PC-3 (cell line): Measurements from ENCODE around the gene AARS2. TPM values are rescaled to one million over a fixed set of nuclear protein-coding genes. Genes with fewer than 3 reads are reported as not detected.

Experiments used
- ATAC-seq: fragments of 200-7000 bp; cut with Tn5 transposase; 2 replicates; pipeline ENCODE4 v1.9.1; 2020; ENCODE audit warnings: mild to moderate bottlenecking, moderate library complexity
- BruUV-seq: library from RNA; stranded (reverse); fragments of 400-500 nt; replicated peaks from 2 replicates; lab custom pipeline; 2021; lab: Mats Ljungman, UMichigan
- CTCF ChIA-PET: fragments of 300-600 bp; sonication (Branson Sonifier 250); formaldehyde crosslinking; loops from one replicate; lab custom pipeline; 2022; ENCODE audit warnings: antibody characterized with exemption; lab: Charles Lee
- POLR2A ChIA-PET: fragments of 300-600 bp; sonication (Branson Sonifier 250); formaldehyde crosslinking; loops from one replicate; lab custom pipeline; 2022; ENCODE audit warnings: antibody characterized with exemption; ENCODE audit not compliant: unreplicated experiment; lab: Charles Lee
- DNase-seq: peaks from one replicate; pipeline ENCODE4 v3.0.0-alpha.2; 2015
- H2AFZ ChIP-seq: fragments of 300-600 bp; sonication (generic); 2 replicates; pipeline ENCODE4 v1.6.0; 2016; ENCODE audit warnings: antibody characterized with exemption, low read length
- H3F3A ChIP-seq: fragments of 300-600 bp; sonication (generic); one replicate; pipeline ENCODE4 v1.6.0; 2017; ENCODE audit warnings: antibody characterized with exemption, low read length, control low read depth, mild to moderate bottlenecking; ENCODE audit not compliant: unreplicated experiment
- H3K27ac ChIP-seq: fragments of 300-600 bp; sonication (generic); 2 replicates; pipeline ENCODE4 v1.5.1; 2016; ENCODE audit warnings: mild to moderate bottlenecking, low read length
- H3K27me3 ChIP-seq: fragments of 300-600 bp; sonication (generic); 2 replicates; pipeline ENCODE4 v1.6.1; 2016; ENCODE audit warnings: low read length, mixed read lengths
- H3K36me3 ChIP-seq: fragments of 300-600 bp; sonication (generic); 2 replicates; pipeline ENCODE4 v1.6.1; 2016; ENCODE audit warnings: low read depth, mixed run types, low read length, mixed read lengths
- H3K4me1 ChIP-seq: fragments of 300-600 bp; sonication (generic); 2 replicates; pipeline ENCODE4 v1.5.1; 2016; ENCODE audit warnings: low read length; ENCODE audit not compliant: insufficient read depth
- H3K4me2 ChIP-seq: fragments of 300-600 bp; sonication (generic); 2 replicates; pipeline ENCODE4 v1.6.0; 2016; ENCODE audit warnings: low read length
- H3K4me3 ChIP-seq: fragments of 300-600 bp; sonication (generic); 2 replicates; pipeline ENCODE4 v1.5.1; 2016; ENCODE audit warnings: mild to moderate bottlenecking, low read length, mixed read lengths
- H3K79me2 ChIP-seq: fragments of 300-600 bp; sonication (generic); 2 replicates; pipeline ENCODE4 v1.6.1; 2017; ENCODE audit warnings: low read length, mixed read lengths
- H3K9ac ChIP-seq: fragments of 300-600 bp; sonication (generic); 2 replicates; pipeline ENCODE4 v1.6.0; 2016; ENCODE audit warnings: mild to moderate bottlenecking, low read length
- H3K9me2 ChIP-seq: fragments of 300-600 bp; sonication (generic); replicated peaks from 2 replicates; pipeline ENCODE4 v1.6.1; 2016; ENCODE audit warnings: mixed run types, low read length, mixed read lengths
- H3K9me3 ChIP-seq: fragments of 300-600 bp; sonication (generic); 2 replicates; pipeline ENCODE4 v1.6.1; 2016; ENCODE audit warnings: low read length, mixed read lengths
- H4K20me1 ChIP-seq: fragments of 300-600 bp; sonication (generic); 2 replicates; pipeline ENCODE4 v1.6.1; 2016; ENCODE audit warnings: low read length, mixed read lengths
- EZH2 ChIP-seq: fragments of 300-600 bp; sonication (generic); IDR thresholded peaks from one replicate; pipeline ENCODE4 v1.6.1; 2017; ENCODE audit warnings: antibody characterized with exemption, mild to moderate bottlenecking, low read length; ENCODE audit not compliant: unreplicated experiment
- EZH2phosphoT487 ChIP-seq: fragments of 300-600 bp; sonication (generic); IDR thresholded peaks from 2 replicates; pipeline ENCODE4 v1.6.1; 2018; ENCODE audit warnings: mild to moderate bottlenecking, antibody characterized with exemption, low read length, borderline replicate concordance
- intact Hi-C: fragments of 100-400 bp; cut with micrococcal nuclease; formaldehyde crosslinking; loops from 2 replicates; pipeline ENCODE4 v1.9.0; 2023
- total RNA-seq: library from RNA; depleted of rRNA; stranded (reverse); fragments of >200 nt; gene quantifications from 2 replicates; pipeline ENCODE4 v1.2.3, GENCODE V29; 2014
- TF ChIP-seq, protein P1 (sequence below): fragments of 300-600 bp; sonication (generic); conservative IDR thresholded peaks from 2 replicates; pipeline ENCODE4 v1.5.1; 2017; ENCODE audit warnings: antibody characterized with exemption, low read depth, mild to moderate bottlenecking, low read length

AARS2 gene
- total RNA-seq, 1 experiment from 2014 or later: 26.2 TPM

DNA sequence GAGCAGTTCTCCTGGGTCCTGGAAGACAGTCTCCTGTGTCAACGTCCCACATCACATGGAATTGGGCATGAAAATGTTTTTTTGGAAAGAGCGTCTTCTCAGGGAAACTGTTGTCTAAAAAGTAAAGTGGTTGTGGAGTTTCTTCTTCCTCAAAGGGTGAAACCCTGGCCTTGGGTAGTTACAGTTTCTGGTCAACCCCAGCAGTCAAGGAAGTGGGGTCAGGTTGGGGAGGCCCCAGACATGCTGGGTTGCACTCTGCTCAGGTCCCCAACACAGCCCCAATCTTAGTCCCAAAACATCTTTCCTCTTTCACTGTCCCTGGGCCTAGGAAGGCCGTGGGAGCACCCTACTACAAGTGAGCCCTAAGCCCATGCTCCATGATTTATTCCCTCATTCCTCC lies 46.8 kb downstream of the AARS2 start:
- ChIA-PET POLR2A (no interaction called here), CTCF (interaction anchor here (0.6 kb wide), 1 partner anchor 187 kb away, joined by 3 read pairs; no protein-coding TSS in a partner anchor)
- Histone ChIP-seq H3K27me3 (peaks cover 19% of the 10 kb centered on the region), H3K9me3 (no peaks in the 10 kb centered on the region), H3K4me3 (no peak overlapping the region), H4K20me1 (no peaks in the 10 kb centered on the region), H3K4me1 (peaks cover 23% of the 10 kb centered on the region), H2AFZ (no peak overlapping the region), H3K9me2 (no peaks in the 10 kb centered on the region), H3F3A (no peaks in the 10 kb centered on the region), H3K4me2 (no peak overlapping the region), H3K27ac (no peak overlapping the region), H3K79me2 (peaks cover 24% of the 10 kb centered on the region), H3K36me3 (no peaks in the 10 kb centered on the region), H3K9ac (no peak overlapping the region)
- intact Hi-C loops: loop anchor here (5.0 kb wide), 1 partner anchor 36 kb away; no protein-coding TSS in a partner anchor
- ATAC-seq: no peak
- no peak for DNase-seq
- TF ChIP-seq, protein P1, sequence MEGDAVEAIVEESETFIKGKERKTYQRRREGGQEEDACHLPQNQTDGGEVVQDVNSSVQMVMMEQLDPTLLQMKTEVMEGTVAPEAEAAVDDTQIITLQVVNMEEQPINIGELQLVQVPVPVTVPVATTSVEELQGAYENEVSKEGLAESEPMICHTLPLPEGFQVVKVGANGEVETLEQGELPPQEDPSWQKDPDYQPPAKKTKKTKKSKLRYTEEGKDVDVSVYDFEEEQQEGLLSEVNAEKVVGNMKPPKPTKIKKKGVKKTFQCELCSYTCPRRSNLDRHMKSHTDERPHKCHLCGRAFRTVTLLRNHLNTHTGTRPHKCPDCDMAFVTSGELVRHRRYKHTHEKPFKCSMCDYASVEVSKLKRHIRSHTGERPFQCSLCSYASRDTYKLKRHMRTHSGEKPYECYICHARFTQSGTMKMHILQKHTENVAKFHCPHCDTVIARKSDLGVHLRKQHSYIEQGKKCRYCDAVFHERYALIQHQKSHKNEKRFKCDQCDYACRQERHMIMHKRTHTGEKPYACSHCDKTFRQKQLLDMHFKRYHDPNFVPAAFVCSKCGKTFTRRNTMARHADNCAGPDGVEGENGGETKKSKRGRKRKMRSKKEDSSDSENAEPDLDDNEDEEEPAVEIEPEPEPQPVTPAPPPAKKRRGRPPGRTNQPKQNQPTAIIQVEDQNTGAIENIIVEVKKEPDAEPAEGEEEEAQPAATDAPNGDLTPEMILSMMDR: no peak
- no peak for TF ChIP-seq EZH2
- TF ChIP-seq EZH2phosphoT487: no peak
- BruUV-seq: no TSS peak

DNA sequence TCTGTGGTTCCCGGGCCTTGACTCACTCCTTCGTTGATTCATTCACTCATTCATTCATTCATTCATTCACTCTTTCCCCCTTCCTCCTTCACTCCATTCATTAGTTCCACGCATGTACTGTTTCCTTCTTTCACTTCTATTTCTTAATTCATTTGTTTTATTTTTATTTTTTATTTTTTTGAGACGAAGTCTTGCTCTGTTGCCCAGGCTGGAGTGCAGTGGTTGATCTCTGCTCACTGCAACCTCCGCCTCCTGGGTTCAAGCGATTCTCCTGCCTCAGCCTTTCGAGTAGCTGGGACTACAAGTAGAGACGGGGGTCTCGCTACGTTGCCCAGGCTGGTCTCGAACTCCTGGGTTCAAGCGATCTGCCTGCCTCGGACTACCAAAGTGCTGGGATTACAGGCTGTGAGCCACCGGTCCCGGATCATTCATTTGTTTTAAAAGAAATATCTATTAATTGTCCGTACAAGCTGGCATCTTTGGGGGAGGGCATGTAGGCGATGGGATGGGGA lies 47.4 kb downstream of the AARS2 start:
- TF ChIP-seq EZH2phosphoT487 (no peak), EZH2 (no peak)
- TF ChIP-seq, protein P1: no peak
- no peaks in the 10 kb centered on the region for H4K20me1 ChIP-seq
- H3K9me3 ChIP-seq: no peaks in the 10 kb centered on the region
- no peak overlapping the region for H3K9ac ChIP-seq
- H3K4me1 ChIP-seq: peaks cover 23% of the 10 kb centered on the region
- intact Hi-C loops: loop anchor here (5.0 kb wide), 1 partner anchor 37 kb away; no protein-coding TSS in a partner anchor
- no peaks in the 10 kb centered on the region for H3K9me2 ChIP-seq
- H3F3A ChIP-seq: no peaks in the 10 kb centered on the region
- H3K36me3 ChIP-seq: no peaks in the 10 kb centered on the region
- no peak overlapping the region for H2AFZ ChIP-seq
- H3K4me2 ChIP-seq: no peak overlapping the region
- POLR2A ChIA-PET: no interaction called here
- peaks cover 14% of the 10 kb centered on the region for H3K27me3 ChIP-seq
- CTCF ChIA-PET: no interaction called here
- BruUV-seq: no TSS peak
- H3K4me3 ChIP-seq: no peak overlapping the region; the same call in 1 of the 2 replicates
- no peak overlapping the region for H3K27ac ChIP-seq
- peaks cover 24% of the 10 kb centered on the region for H3K79me2 ChIP-seq
- no peak for ATAC-seq
- no peak for DNase-seq

DNA sequence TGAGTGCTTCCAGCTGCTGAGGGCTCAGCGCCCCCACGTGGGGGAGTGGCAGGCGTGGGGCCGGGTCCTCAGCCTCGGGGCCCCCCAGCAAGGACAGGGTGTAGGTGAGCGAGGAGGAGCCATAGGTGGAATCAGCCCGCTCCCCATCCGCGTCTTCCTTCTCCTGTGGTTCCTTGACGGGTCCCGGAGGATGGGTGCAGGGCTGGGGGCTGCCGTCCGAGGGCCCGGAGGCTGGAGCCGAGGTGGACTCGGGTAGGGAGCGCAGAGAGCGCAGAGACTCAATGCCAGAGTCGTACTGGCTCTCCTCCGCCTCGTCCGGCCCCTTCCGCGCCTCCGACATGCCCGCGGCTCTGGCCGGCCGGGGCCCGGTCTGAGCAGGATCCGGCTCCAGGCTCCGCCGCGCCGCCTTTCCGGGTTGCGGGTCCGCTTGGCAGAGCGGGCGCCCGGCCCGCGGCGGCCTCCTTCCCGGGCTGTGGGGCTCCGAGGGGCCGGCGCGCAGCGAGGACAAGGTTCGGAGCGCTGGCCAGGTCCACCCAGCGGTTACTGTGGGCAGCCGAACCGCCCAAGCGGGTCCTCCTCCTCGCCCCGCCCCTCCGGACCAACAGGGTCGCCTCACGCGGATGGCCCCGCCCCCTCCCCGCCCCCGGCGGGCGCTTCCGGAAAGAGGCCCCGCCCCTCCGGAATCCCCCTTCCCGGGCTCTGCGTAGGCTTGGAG lies 48.0 kb downstream of the AARS2 start, which contains the start of gene NFKBIE:
NFKBIE (minus strand) TSS at position 545 of the 715 bp plus-strand sequence; CDS start at position 340, 205 bp downstream.
- CTCF ChIA-PET: no interaction called here
- BruUV-seq: no TSS peak
- peak within 1 kb of the TSS; percentile 80 for H3K4me3 ChIP-seq
- H2AFZ ChIP-seq: peak within 1 kb of the TSS; percentile 63
- H3K9me2 ChIP-seq: no peaks in the 10 kb centered on the region
- H3K9me3 ChIP-seq: no peaks in the 10 kb centered on the region
- peak within 1 kb of the TSS; percentile 75 for H3K9ac ChIP-seq
- DNase-seq (peak; percentile 92), ATAC-seq (peak; percentile 79)
- no peaks in the 10 kb centered on the region for H4K20me1 ChIP-seq
- no peak within 1 kb of the TSS for H3K27ac ChIP-seq
- H3K36me3 ChIP-seq: no peaks in the 10 kb centered on the region
- peak within 1 kb of the TSS; percentile 95 for H3K4me2 ChIP-seq
- POLR2A ChIA-PET: no interaction called here
- no peak for TF ChIP-seq EZH2
- TF ChIP-seq, protein P1: peak; percentile 45
- no peaks in the 10 kb centered on the region for H3F3A ChIP-seq
- peaks cover 23% of the 10 kb centered on the region for H3K4me1 ChIP-seq
- peaks cover 24% of the 10 kb centered on the region for H3K79me2 ChIP-seq
- H3K27me3 ChIP-seq: peaks cover 14% of the 10 kb centered on the region
- intact Hi-C loops: loop anchor here (5.0 kb wide), 1 partner anchor 37 kb away; no protein-coding TSS in a partner anchor
